Measurements from ENCODE around the gene STX10.
"Not testable (repeated sequence)": the region's sequence is repeated elsewhere in the genome, so short reads cannot be mapped to it uniquely, and the experiment has no call there.

Gene STX10

GRCh38 chr19:13164343-13165161, 14.4 kb upstream of the STX10 start:
- DNase-seq = peak; percentile 5

- DNase-seq = no peak
Observed at GRCh38 chr19:13163609-13164342, 13.6 kb upstream of the STX10 start.

- peak; percentile 86 for DNase-seq
Observed at GRCh38 chr19:13162724-13163608, 12.8 kb upstream of the STX10 start.

DNA sequence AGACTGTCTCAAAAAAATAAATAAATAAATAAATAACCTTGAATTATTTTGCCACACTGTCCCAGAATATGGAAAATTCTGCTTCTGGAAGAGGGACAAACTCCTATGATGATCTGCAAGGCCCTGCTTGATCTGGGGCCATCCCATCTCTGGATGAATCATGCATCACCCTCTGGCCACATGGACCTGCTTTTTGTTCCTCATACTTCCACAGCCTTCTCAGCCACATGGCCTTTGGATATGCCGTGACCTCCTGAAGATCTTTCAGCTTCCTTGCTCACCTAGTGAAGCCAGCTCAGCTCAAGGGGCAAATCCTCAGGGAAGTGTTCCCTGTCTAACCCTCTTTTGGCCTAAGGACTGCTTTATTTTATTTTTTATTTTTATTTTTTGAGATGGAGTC, 10.4 kb upstream of the STX10 start:
- DNase-seq = no peak

- DNase-seq = no peak
Observed at GRCh38 chr19:13159713-13160112, 9.5 kb upstream of the STX10 start.

DNA sequence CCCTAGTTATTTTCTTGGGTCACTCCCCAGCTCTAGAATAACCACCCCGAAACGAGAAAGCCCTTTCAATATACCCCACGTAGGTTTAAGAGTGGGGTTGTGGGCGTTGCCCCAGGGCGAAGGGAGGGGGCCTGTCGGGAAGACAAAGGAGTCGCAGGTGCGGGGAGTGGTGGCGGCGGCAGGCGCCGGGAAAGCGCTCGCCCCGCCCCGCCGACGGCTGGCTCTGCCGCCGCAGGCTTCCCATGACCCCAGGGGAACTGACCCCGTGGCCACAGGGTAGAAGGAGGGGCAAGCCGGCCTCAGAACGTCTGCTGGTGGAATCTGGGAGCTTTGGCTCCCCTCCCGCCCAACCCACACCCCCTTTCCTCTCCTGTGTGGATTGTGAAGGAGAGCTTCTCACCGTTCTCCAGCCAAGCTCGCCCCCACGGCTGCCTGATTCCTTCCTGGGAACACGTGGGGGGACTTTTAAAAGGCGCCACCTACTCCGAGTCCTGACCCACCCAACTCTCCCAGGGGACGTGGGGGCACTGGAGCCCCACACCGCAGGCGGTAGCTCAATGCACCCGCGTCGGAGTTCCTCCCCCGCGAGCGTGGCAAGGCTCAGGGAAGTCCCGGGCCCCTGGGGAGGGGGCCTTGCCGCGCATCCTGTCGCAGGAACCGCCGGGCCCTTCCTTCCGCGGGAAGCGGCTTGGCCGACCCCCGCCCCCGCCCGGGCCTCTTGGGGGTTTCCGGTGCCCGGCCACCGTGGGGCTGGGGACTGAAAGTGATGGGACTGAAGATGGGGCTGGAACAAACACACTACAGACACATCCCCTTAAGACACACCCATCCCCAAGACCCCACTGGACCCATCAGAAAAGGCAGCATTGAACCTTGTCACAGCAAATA, 5.5 kb upstream of the STX10 start:
- no peak for DNase-seq

GRCh38 chr19:13154911-13155471, 4.8 kb upstream of the STX10 start:
- peak; percentile 58 for DNase-seq

DNA sequence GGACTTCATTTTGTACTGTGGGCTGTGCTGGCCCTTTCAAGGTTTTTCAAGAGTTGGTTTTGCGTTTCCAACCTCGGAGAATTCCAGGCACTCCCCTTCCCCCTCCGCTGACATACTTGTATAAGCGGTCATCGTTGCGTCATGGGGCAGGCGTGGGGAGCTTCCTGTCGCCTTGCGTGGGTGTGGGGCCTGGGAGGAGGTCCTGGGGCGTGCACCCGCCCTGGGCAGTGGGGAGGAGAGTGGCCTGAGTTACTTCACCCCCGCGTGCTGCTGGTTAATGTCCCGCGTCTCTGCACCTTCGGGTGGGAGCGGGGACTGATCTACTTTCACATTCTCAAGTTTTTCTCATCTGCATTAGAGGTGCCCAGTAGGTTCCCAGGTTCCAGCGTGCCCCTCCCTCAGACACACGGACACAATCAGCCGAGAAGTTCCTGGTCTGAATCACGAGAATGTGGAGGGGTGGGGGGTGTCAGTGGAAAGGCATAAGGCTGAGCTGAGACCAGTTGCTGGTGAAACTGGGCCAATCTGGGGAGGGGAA, 4.1 kb upstream of the STX10 start:
- peak; percentile 27 for DNase-seq

- DNase-seq = peak; percentile 32
Observed at GRCh38 chr19:13153569-13154240, 3.5 kb upstream of the STX10 start.

- DNase-seq = peak; percentile 92
Observed at GRCh38 chr19:13152974-13153568, 2.9 kb upstream of the STX10 start.

DNA sequence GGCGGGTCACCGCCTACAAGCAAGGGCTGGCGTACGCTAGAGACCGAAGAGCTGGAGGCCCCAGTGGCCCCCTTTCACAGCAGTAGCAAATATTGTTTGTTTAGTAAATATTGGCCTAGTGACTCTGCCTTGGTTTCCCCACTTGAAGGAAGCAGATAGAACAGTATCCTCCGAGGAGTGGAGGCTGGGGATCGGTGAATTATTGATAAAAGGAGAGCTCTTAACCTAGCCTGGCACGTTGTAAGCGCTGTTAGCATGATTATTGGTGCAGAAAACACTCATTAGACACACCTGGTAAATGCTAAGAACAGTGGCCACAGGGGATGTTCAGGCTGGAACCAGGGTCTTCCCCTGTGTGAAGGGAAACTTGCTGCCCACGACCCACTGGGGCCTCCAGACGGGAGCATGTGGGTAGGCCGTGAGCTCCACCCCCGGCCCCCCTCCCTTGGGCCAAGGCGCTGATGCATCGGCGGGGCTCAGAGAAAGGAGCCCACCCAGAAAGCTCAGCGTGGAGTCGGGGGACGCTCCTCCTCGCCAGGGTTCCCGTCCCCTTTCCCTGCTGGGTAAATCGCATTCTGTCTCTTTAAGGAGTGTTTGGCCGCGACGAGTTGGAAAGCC, 2.3 kb upstream of the STX10 start:
- DNase-seq = peak; percentile 52

- DNase-seq = peak; percentile 96
Observed at GRCh38 chr19:13151605-13152355, 1.6 kb upstream of the STX10 start.

DNA sequence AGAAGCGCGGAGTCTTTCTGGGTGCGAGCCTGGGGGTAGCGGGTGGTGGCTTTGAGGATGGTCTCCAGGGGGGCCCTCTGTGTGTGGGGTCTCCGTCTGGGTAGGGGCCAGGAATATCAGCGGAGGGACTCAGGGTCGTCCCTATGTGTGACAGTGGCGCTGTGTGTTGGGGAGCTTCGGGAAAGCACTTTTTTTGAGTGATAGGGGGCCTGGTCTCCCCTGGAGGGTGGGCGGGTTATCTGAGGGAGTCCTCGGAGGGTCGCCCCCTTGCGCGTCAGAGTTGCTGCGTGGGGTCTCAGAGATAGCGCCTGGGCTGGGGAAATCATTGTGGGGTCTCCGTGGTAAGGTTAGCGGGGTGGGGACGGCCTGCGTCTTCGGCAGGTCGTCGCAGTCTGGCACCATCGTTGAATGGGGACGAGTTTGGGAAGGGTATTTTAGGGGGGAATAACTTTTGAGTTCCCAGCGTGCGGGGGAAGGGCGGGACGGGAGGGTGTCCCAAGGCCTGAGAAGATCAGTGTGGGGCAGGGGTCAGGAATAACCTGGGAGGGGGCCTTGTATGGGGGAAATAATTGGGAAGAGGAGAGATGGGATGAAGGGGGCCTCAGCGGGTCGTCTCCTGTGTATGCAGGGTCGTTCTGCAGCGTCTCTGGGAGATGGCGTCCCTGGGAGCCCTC, 893 bp upstream of the STX10 start:
- no peak for DNase-seq

DNA sequence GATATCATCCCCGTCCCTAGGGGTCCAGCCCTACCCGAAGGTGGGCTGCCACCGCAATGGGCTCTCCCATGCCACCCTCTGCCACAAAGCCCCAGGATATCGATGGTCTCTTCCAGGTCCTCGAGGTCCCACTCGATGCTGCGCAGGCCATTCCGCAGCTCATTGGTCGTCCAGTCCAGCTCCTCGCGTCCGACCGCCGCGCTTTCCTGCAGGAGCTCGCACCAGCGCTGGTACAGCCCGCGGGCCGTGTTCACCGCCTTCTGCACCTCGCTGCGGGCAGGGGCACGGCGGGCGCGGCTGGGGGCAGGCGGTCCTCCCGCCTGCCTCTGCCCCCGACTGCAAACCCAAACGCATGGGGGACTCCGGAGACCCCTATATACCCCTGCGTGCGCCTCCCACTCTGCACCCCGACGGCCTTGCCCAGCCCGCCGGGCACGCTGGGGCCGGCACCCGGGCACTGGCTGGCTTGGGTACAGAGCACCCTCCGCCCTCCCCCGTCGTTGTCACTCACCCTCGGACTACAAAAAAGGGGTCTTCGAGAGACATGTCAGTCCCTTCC, 468 bp downstream of the STX10 start:
- DNase-seq = peak; percentile 54

DNA sequence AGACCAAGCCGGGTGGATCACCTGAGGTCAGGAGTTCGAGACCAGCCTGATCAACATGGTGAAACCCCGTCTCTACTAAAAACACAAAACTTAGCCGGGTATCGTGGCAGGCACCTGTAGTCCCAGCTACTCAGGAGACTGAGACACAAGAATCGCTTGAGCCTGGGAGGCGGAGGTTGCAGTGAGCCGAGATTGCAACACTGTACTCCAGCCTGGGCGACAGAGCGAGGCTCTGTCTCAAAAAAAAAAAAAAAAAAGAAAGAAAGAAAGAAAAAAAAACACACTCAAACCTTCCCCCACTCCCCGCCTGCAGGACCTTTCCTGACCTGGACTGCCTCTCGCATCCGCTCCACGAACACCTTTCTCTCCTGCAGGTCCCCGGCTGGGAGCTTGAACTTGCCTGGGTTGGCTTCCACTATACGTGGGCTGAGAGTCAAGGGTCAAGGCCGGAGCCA, 975 bp downstream of the STX10 start:
- DNase-seq = not testable (repeated sequence)

GRCh38 chr19:13146763-13147563, 3.2 kb downstream of the STX10 start:
- DNase-seq = no peak

DNA sequence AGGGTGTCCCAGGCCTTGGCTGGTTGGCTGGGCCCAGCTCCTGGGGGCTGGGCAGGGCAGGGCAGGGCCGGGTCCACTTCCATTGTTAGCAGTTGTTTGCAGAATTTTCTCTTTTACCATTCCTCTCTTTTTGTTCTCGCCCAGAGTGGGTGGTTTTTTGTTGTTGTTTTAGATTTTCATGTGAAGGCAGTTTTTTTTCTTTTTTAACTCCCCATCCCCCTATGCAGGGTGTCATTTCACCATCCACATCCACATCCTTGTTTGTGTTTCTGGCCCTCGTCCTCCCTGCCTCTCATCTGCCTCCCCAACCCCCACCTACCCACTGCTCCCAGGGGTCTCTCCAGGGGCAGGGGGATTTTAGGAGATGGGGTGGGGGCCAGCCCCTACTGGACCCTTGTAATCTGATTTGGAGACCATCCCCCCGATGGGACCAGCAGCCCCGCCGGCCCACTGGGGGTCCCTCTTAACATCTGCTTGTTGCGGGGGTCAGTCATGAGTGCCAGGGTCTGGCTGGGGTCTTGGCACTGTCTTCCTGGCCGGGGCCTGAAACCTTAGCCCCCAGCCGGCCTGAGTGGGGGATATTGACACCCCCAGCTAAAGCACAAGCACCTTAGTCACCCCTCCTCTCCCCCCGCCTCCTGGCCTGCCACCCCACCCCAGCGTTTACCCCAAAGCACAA, 10.4 kb downstream of the STX10 start:
- DNase-seq = no peak
